Hepatocyte (in vitro differentiated cells): ENCODE measurements around the gene NANP. TPM values are rescaled to one million over a fixed set of nuclear protein-coding genes. Genes with fewer than 3 reads are reported as not detected.
A peak's percentile ranks its signal among the peaks of the same experiment; 100 is the strongest.
"Not testable (repeated sequence)": the region's sequence is repeated elsewhere in the genome, so short reads cannot be mapped to it uniquely, and the experiment has no call there.

ENCODE experiments used
- DNase-seq: peaks from one replicate; pipeline ENCODE4 v3.0.0-alpha.2; 2016; ENCODE audit warnings: low spot score
- H2AFZ ChIP-seq: fragments of 200-600 bp; sonication (generic); 2 replicates; pipeline ENCODE4 v1.6.0; 2016; ENCODE audit warnings: antibody characterized with exemption, mild to moderate bottlenecking
- H3K27ac ChIP-seq: fragments of 200-600 bp; sonication (generic); 2 replicates; pipeline ENCODE4 v1.5.1; 2016; ENCODE audit warnings: mild to moderate bottlenecking
- H3K27me3 ChIP-seq: fragments of 200-600 bp; sonication (generic); 2 replicates; pipeline ENCODE4 v1.6.1; 2016
- H3K36me3 ChIP-seq: fragments of 200-600 bp; sonication (generic); replicated peaks from 2 replicates; pipeline ENCODE4 v1.5.1; 2016; ENCODE audit warnings: low read depth; ENCODE audit not compliant: insufficient read depth
- H3K4me1 ChIP-seq: fragments of 200-600 bp; sonication (generic); 2 replicates; pipeline ENCODE4 v1.5.1; 2016; ENCODE audit warnings: mild to moderate bottlenecking, moderate library complexity; ENCODE audit not compliant: insufficient read depth
- H3K4me2 ChIP-seq: fragments of 200-600 bp; sonication (generic); 2 replicates; pipeline ENCODE4 v1.6.0; 2016
- H3K4me3 ChIP-seq: fragments of 200-600 bp; sonication (generic); 2 replicates; pipeline ENCODE4 v1.5.1; 2016; ENCODE audit warnings: mild to moderate bottlenecking
- H3K79me2 ChIP-seq: fragments of 200-600 bp; sonication (generic); 2 replicates; pipeline ENCODE4 v1.6.0; 2017; ENCODE audit warnings: mild to moderate bottlenecking
- H3K9me2 ChIP-seq: fragments of 200-600 bp; sonication (generic); replicated peaks from 2 replicates; pipeline ENCODE4 v1.6.0; 2017; ENCODE audit warnings: mild to moderate bottlenecking; ENCODE audit not compliant: insufficient read depth
- H3K9me3 ChIP-seq: fragments of 200-600 bp; sonication (generic); 2 replicates; pipeline ENCODE4 v1.5.1; 2016; ENCODE audit warnings: low read depth, mild to moderate bottlenecking
- H4K20me1 ChIP-seq: fragments of 200-600 bp; sonication (generic); 2 replicates; pipeline ENCODE4 v1.6.0; 2016; ENCODE audit warnings: mild to moderate bottlenecking; ENCODE audit not compliant: insufficient read depth, poor library complexity, severe bottlenecking
- CTCF ChIP-seq: fragments of 200-600 bp; sonication (generic); IDR thresholded peaks from 2 replicates; pipeline ENCODE4 v1.5.1; 2016; ENCODE audit warnings: antibody characterized with exemption, mild to moderate bottlenecking; ENCODE audit not compliant: poor library complexity
- EZH2 ChIP-seq: fragments of 200-600 bp; sonication (generic); IDR thresholded peaks from 2 replicates; pipeline ENCODE4 v1.6.1; 2016; ENCODE audit warnings: antibody characterized with exemption, mild to moderate bottlenecking, borderline replicate concordance
- EZH2phosphoT487 ChIP-seq: fragments of 200-600 bp; sonication (generic); IDR thresholded peaks from one replicate; pipeline ENCODE4 v1.6.1; 2018; ENCODE audit warnings: antibody characterized with exemption, mild to moderate bottlenecking, low read depth, moderate library complexity; ENCODE audit not compliant: unreplicated experiment, severe bottlenecking
- WGBS: methylation state at CpG from one replicate; pipeline ENCODE4 v1.1.6; 2016; ENCODE audit warnings: low lambda C conversion rate; ENCODE audit errors: missing lambda C conversion rate; 5-methylcytosine and 5-hydroxymethylcytosine counted together
- polyA plus RNA-seq: library from polyadenylated mRNA; unstranded; fragments of >200 nt; fragmentation: Nextera tagmentation; extraction: Ambion mirVana; gene quantifications from 2 replicates; pipeline ENCODE4 v1.2.1, GENCODE V29; 2016
- total RNA-seq: library from RNA; depleted of rRNA; stranded (reverse); fragments of >200 nt; gene quantifications from 2 replicates; pipeline ENCODE4 v1.2.3, GENCODE V29; 2014

Gene NANP
- total and polyA plus RNA-seq, 2 experiments from 2014 or later: 3.7 to 7.1 TPM

DNA sequence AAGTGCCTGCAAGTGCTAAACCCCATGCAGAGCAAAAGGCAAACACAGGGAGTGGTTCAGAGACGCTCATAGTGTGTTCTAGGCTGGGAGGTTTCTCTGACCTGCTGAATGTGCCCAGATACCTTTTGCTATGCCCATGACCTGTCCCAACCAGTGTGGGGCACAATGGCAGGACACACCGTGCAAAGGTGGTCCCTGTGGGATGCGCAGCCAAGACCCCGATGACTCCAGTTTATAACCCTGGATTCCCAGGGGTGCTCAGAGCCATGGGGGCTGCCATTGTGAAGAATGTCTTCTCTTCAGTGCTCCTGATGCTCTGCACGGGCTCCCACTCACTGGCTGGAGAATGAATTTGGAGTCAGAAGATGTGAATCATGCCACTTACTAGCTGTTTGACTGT, 36.3 kb downstream of the NANP start:
- no peak for TF ChIP-seq EZH2
- no peak for TF ChIP-seq EZH2phosphoT487
- no peak for TF ChIP-seq CTCF

GRCh38 chr20:25586877-25587276, 36.9 kb downstream of the NANP start:
- no peak overlapping the region for H3K27ac ChIP-seq
- H3K27me3 ChIP-seq: no peaks in the 10 kb centered on the region
- DNase-seq: no peak
- H3K4me3 ChIP-seq: no peak overlapping the region
- no peaks in the 10 kb centered on the region for H3K9me2 ChIP-seq
- H3K4me1 ChIP-seq: peaks cover 25% of the 10 kb centered on the region
- no peak overlapping the region for H2AFZ ChIP-seq
- TF ChIP-seq EZH2 (no peak), CTCF (no peak), EZH2phosphoT487 (no peak)
- H3K36me3 ChIP-seq: no peaks in the 10 kb centered on the region
- H3K9me3 ChIP-seq: no peaks in the 10 kb centered on the region
- WGBS: 84% methylated on average over 11 of the region's 11 CpGs
- H3K79me2 ChIP-seq: peaks cover 30% of the 10 kb centered on the region
- peaks cover 11% of the 10 kb centered on the region for H4K20me1 ChIP-seq
- H3K4me2 ChIP-seq: no peak overlapping the region

More for the DNA sequence above, 36.3 kb downstream of the NANP start:
- Histone ChIP-seq H3K4me3 (no peak overlapping the region), H4K20me1 (peaks cover 5% of the 10 kb centered on the region), H3K27ac (no peak overlapping the region), H3K79me2 (peaks cover 23% of the 10 kb centered on the region), H3K9me2 (no peaks in the 10 kb centered on the region), H3K4me2 (no peak overlapping the region), H2AFZ (no peak overlapping the region), H3K27me3 (no peaks in the 10 kb centered on the region), H3K36me3 (no peaks in the 10 kb centered on the region), H3K9me3 (no peaks in the 10 kb centered on the region), H3K4me1 (peaks cover 19% of the 10 kb centered on the region)
- WGBS: 87% methylated on average over 5 of the region's 5 CpGs
- DNase-seq: no peak

DNA sequence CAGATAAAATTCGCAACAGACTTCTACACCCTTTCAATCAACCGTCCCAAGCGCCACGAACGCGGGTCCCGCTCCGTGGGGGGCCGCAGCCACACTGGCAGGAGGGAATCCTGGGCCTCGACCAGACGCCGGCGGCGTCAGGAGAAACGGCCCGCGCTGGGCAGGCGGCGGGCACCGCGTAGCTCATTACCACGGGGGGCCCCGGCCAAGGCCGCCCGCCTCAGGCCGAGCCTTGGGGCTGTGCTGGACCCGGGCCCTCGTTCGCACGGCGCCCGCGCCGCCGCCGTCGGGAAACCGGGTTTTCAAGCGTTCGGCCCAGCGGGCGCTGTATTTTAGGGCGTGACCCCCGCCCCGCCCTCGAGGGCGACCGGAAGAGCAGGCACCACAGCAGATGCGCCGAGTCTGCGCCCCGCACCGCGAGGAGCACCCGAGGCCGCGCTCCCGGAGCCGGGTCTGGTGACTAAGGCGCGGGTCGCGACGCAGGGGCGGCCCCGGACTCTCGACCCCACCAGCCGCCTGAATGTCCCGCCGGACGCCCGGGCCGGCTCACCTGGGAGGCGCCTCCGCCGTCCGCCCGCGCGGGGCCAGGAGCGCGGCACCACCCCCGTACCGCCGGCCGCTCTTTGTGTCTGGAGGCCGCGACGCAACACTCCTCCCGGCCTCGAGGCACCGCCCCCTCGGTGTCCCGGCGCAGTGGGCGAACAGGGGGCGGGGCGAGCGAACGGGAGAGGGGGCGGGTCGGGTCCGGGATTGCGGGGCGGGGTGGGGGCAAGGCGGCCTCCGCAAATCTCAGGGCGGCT, 38.7 kb downstream of the NANP start, which contains the start of gene NINL:
NINL (minus strand) TSS at position 627 of the 800 bp plus-strand sequence. CDS start 58,944 bp downstream, outside the sequence.
- Histone ChIP-seq H3K36me3 (no peaks in the 10 kb centered on the region), H3K4me3 (peak within 1 kb of the TSS; percentile 74), H4K20me1 (peaks cover 28% of the 10 kb centered on the region), H3K4me1 (peaks cover 27% of the 10 kb centered on the region), H3K27ac (peak within 1 kb of the TSS; percentile 98), H3K27me3 (no peaks in the 10 kb centered on the region), H2AFZ (peak within 1 kb of the TSS; percentile 92), H3K79me2 (peaks cover 48% of the 10 kb centered on the region), H3K9me2 (no peaks in the 10 kb centered on the region), H3K9me3 (no peaks in the 10 kb centered on the region), H3K4me2 (peak within 1 kb of the TSS; percentile 94)
- TF ChIP-seq CTCF (no peak), EZH2 (no peak), EZH2phosphoT487 (no peak)
- peak; percentile 91 for DNase-seq
- under 1% methylated on average over 89 of the region's 108 CpGs for whole genome bisulfite sequencing

GRCh38 chr20:25583607-25584006, 40.2 kb downstream of the NANP start:
- DNase-seq: not testable (repeated sequence)

More at GRCh38 chr20:25583607-25584006, 40.2 kb downstream of the NANP start:
- H2AFZ ChIP-seq, H3K27me3 ChIP-seq, H3K9me2 ChIP-seq, H3K9me3 ChIP-seq, H3K36me3 ChIP-seq: not testable (repeated sequence)
- H3K4me2 ChIP-seq: peak overlapping the region; percentile 94
- peaks cover 38% of the 10 kb centered on the region for H3K4me1 ChIP-seq
- WGBS: 81% methylated on average over 7 of the region's 7 CpGs
- H3K79me2 ChIP-seq: peaks cover 63% of the 10 kb centered on the region
- peaks cover 39% of the 10 kb centered on the region for H4K20me1 ChIP-seq
- peak overlapping the region; percentile 74 for H3K4me3 ChIP-seq
- peak overlapping the region; percentile 98 for H3K27ac ChIP-seq
